HCT116 (cell line): ENCODE measurements around the gene TTC23.

ENCODE experiments used
- ELF1 ChIP-seq: IDR thresholded peaks from 2 replicates; pipeline ENCODE4 v1.6.1; 2012; ENCODE audit warnings: low read depth, borderline replicate concordance
- POLR2A ChIP-seq: IDR thresholded peaks from 2 replicates; pipeline ENCODE4 v1.7.0; 2011; ENCODE audit warnings: borderline replicate concordance; ENCODE audit not compliant: insufficient read depth, insufficient read length; ENCODE audit errors: extremely low read depth
- RAD21 ChIP-seq: IDR thresholded peaks from 2 replicates; pipeline ENCODE4 v1.6.1; 2012; ENCODE audit warnings: low read depth, mild to moderate bottlenecking
- SP1 ChIP-seq: IDR thresholded peaks from 2 replicates; pipeline ENCODE4 v1.6.1; 2012; ENCODE audit warnings: low read depth
- TCF7L2 ChIP-seq: IDR thresholded peaks from 2 replicates; pipeline ENCODE4 v1.7.0; 2011; ENCODE audit warnings: borderline replicate concordance, inconsistent platforms; ENCODE audit not compliant: insufficient read depth, insufficient read length; ENCODE audit errors: extremely low read depth
- YY1 ChIP-seq: IDR thresholded peaks from 2 replicates; pipeline ENCODE4 v1.6.1; 2011; ENCODE audit warnings: low read length, low read depth, moderate library complexity, mild to moderate bottlenecking; ENCODE audit not compliant: insufficient replicate concordance; ENCODE audit errors: extremely low read depth
- ZNF274 ChIP-seq: fragments of 200-500 bp; sonication (Bioruptor generic); IDR thresholded peaks from 2 replicates; pipeline ENCODE4 v1.6.1; 2014; ENCODE audit warnings: mild to moderate bottlenecking, low read depth, low read length, inconsistent platforms
- TF ChIP-seq, protein P1 (sequence below): IDR thresholded peaks from 2 replicates; pipeline ENCODE4 v1.6.1; 2011; ENCODE audit warnings: mild to moderate bottlenecking, low read length, moderate library complexity; ENCODE audit not compliant: insufficient replicate concordance; ENCODE audit errors: extremely low read depth
- TF ChIP-seq, protein P2 (sequence below), 3 experiments: fragments of 200-600 bp in 1 of 3; sonication (generic) in 1 of 3; IDR thresholded peaks in 2 of 3; conservative IDR thresholded peaks in 1 of 3; 2 replicates each; pipeline ENCODE4 v1.5.1; 2012 to 2017; ENCODE audit warnings: low read depth in 2 of 3, low read length in 2 of 3, antibody characterized with exemption in 1 of 3, borderline replicate concordance in 1 of 3, control low read depth in 1 of 3, mild to moderate bottlenecking in 1 of 3, mixed read lengths in 1 of 3, mixed run types in 1 of 3, moderate library complexity in 1 of 3; ENCODE audit not compliant: insufficient read depth in 1 of 3
- TF ChIP-seq, protein P3 (sequence below): IDR thresholded peaks from 2 replicates; pipeline ENCODE4 v1.6.1; 2012
- TF ChIP-seq, protein P4 (sequence below): IDR thresholded peaks from 2 replicates; pipeline ENCODE4 v1.6.1; 2012; ENCODE audit warnings: low read depth

DNA sequence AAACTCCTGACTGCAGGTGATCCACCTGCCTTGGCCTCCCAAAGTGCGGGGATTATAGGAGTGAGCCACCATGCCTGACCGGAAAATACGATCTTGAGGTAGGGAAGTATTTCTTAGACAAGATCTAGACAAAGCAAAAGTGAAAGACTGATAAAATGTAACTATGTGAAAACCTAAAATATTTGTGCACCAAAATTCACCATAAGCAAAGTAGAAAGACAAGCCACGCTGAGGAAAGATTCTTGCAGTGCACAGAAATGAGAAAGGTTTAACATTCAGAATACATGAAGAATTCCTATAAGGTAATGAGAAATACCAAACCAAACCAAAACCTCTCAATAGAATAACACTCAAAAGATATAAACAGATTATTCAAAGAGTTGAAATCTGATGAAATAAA, 108.8 kb downstream of the TTC23 start:
- TF ChIP-seq SP1 (no peak), POLR2A (no peak), ELF1 (no peak), RAD21 (no peak), YY1 (no peak), ZNF274 (no peak), TCF7L2 (no peak)
- TF ChIP-seq, protein P1, sequence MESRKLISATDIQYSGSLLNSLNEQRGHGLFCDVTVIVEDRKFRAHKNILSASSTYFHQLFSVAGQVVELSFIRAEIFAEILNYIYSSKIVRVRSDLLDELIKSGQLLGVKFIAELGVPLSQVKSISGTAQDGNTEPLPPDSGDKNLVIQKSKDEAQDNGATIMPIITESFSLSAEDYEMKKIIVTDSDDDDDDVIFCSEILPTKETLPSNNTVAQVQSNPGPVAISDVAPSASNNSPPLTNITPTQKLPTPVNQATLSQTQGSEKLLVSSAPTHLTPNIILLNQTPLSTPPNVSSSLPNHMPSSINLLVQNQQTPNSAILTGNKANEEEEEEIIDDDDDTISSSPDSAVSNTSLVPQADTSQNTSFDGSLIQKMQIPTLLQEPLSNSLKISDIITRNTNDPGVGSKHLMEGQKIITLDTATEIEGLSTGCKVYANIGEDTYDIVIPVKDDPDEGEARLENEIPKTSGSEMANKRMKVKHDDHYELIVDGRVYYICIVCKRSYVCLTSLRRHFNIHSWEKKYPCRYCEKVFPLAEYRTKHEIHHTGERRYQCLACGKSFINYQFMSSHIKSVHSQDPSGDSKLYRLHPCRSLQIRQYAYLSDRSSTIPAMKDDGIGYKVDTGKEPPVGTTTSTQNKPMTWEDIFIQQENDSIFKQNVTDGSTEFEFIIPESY = no peak
- TF ChIP-seq, protein P2, sequence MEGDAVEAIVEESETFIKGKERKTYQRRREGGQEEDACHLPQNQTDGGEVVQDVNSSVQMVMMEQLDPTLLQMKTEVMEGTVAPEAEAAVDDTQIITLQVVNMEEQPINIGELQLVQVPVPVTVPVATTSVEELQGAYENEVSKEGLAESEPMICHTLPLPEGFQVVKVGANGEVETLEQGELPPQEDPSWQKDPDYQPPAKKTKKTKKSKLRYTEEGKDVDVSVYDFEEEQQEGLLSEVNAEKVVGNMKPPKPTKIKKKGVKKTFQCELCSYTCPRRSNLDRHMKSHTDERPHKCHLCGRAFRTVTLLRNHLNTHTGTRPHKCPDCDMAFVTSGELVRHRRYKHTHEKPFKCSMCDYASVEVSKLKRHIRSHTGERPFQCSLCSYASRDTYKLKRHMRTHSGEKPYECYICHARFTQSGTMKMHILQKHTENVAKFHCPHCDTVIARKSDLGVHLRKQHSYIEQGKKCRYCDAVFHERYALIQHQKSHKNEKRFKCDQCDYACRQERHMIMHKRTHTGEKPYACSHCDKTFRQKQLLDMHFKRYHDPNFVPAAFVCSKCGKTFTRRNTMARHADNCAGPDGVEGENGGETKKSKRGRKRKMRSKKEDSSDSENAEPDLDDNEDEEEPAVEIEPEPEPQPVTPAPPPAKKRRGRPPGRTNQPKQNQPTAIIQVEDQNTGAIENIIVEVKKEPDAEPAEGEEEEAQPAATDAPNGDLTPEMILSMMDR (IDR thresholded peaks at IDR 0.05 in 2 of 3, conservative IDR thresholded peaks at IDR 0.05 in 1 of 3; ENCODE audit: borderline replicate concordance in 1 of 3, insufficient read depth in 1 of 3, low read depth in 2 of 3, low read length in 2 of 3) = no peak
- TF ChIP-seq, protein P3, sequence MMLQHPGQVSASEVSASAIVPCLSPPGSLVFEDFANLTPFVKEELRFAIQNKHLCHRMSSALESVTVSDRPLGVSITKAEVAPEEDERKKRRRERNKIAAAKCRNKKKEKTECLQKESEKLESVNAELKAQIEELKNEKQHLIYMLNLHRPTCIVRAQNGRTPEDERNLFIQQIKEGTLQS = no peak
- TF ChIP-seq, protein P4, sequence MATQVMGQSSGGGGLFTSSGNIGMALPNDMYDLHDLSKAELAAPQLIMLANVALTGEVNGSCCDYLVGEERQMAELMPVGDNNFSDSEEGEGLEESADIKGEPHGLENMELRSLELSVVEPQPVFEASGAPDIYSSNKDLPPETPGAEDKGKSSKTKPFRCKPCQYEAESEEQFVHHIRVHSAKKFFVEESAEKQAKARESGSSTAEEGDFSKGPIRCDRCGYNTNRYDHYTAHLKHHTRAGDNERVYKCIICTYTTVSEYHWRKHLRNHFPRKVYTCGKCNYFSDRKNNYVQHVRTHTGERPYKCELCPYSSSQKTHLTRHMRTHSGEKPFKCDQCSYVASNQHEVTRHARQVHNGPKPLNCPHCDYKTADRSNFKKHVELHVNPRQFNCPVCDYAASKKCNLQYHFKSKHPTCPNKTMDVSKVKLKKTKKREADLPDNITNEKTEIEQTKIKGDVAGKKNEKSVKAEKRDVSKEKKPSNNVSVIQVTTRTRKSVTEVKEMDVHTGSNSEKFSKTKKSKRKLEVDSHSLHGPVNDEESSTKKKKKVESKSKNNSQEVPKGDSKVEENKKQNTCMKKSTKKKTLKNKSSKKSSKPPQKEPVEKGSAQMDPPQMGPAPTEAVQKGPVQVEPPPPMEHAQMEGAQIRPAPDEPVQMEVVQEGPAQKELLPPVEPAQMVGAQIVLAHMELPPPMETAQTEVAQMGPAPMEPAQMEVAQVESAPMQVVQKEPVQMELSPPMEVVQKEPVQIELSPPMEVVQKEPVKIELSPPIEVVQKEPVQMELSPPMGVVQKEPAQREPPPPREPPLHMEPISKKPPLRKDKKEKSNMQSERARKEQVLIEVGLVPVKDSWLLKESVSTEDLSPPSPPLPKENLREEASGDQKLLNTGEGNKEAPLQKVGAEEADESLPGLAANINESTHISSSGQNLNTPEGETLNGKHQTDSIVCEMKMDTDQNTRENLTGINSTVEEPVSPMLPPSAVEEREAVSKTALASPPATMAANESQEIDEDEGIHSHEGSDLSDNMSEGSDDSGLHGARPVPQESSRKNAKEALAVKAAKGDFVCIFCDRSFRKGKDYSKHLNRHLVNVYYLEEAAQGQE = no peak
